Measurements from ENCODE around the gene RFK.

GRCh38 chr9:76417394-76417793 lies 23.2 kb upstream of the RFK start:
- TF ChIP-seq CTCF (optimal IDR thresholded peaks at IDR 0.05 in 1 of 3, IDR thresholded peaks at IDR 0.05 in 1 of 3, conservative IDR thresholded peaks at IDR 0.05 in 1 of 3; ENCODE audit: extremely low read depth in 1 of 3, insufficient read depth in 2 of 3, low read length in 3 of 3): no peak
- no peak for TF ChIP-seq EZH2 (IDR thresholded peaks at IDR 0.05; ENCODE audit: low read length)
